Measurements from ENCODE around the gene ZNF76.

The ZNF76 gene

GRCh38 chr6:35297601-35298481 lies 38.3 kb downstream of the ZNF76 start, which contains the start of gene DEF6:
Gene DEF6, plus strand, starts transcription at chr6:35297818. Its CDS starts 39 bp downstream, at chr6:35297857.
- H3K27ac ChIP-seq (ENCODE audit: low read length): peak within 1 kb of the TSS; percentile 55
- peak within 1 kb of the TSS; percentile 88 for H3K4me3 ChIP-seq (ENCODE audit: low read length)
- TF ChIP-seq CTCF (IDR thresholded peaks at IDR 0.05; ENCODE audit: low read depth, low read length) (peak; percentile 78), EZH2phosphoT487 (IDR thresholded peaks at IDR 0.05; ENCODE audit: low read depth) (no peak)
- H3K36me3 ChIP-seq (replicated peaks; ENCODE audit: low read depth, low read length): peaks cover 2% of the 10 kb centered on the region
- H3K4me1 ChIP-seq (ENCODE audit: low read length): peaks cover 40% of the 10 kb centered on the region
- H3K4me2 ChIP-seq (ENCODE audit: low read length): peak within 1 kb of the TSS; percentile 80
- no peaks in the 10 kb centered on the region for H4K20me1 ChIP-seq (ENCODE audit: insufficient read depth, low read length)
- no peak within 1 kb of the TSS; the same call in 1 of the 2 replicates for H2AFZ ChIP-seq (ENCODE audit: low read depth, low read length)
- peaks cover 10% of the 10 kb centered on the region for H3K79me2 ChIP-seq (ENCODE audit: low read length)
- no peaks in the 10 kb centered on the region for H3K9me3 ChIP-seq (ENCODE audit: insufficient read depth, low read length)
- H3K27me3 ChIP-seq (ENCODE audit: low read depth, low read length): no peaks in the 10 kb centered on the region
- H3K9ac ChIP-seq (ENCODE audit: low read length): peak within 1 kb of the TSS; percentile 94

- Histone ChIP-seq H3K9me3 (ENCODE audit: insufficient read depth, low read length) (no peaks in the 10 kb centered on the region), H3K4me1 (ENCODE audit: low read length) (peaks cover 46% of the 10 kb centered on the region), H3K36me3 (replicated peaks; ENCODE audit: low read depth, low read length) (peaks cover 2% of the 10 kb centered on the region), H3K4me2 (ENCODE audit: low read length) (peak overlapping the region; percentile 80), H3K79me2 (ENCODE audit: low read length) (peaks cover 10% of the 10 kb centered on the region), H3K9ac (ENCODE audit: low read length) (peak overlapping the region; percentile 94), H3K27me3 (ENCODE audit: low read depth, low read length) (no peaks in the 10 kb centered on the region), H3K4me3 (ENCODE audit: low read length) (peak overlapping the region; percentile 88), H4K20me1 (ENCODE audit: insufficient read depth, low read length) (no peaks in the 10 kb centered on the region), H2AFZ (ENCODE audit: low read depth, low read length) (no peak overlapping the region), H3K27ac (ENCODE audit: low read length) (peak overlapping the region; percentile 55)
- no peak for TF ChIP-seq EZH2phosphoT487 (IDR thresholded peaks at IDR 0.05; ENCODE audit: low read depth)
- no peak for TF ChIP-seq CTCF (IDR thresholded peaks at IDR 0.05; ENCODE audit: low read depth, low read length)
These were observed 39.1 kb downstream of the ZNF76 start for GRCh38 chr6:35298625-35299140.

GRCh38 chr6:35299674-35300073 lies 40.1 kb downstream of the ZNF76 start:
- Histone ChIP-seq H3K4me1 (ENCODE audit: low read length) (peaks cover 46% of the 10 kb centered on the region), H3K9me3 (ENCODE audit: insufficient read depth, low read length) (no peaks in the 10 kb centered on the region), H3K4me3 (ENCODE audit: low read length) (peak overlapping the region; percentile 88), H3K36me3 (replicated peaks; ENCODE audit: low read depth, low read length) (peaks cover 2% of the 10 kb centered on the region), H4K20me1 (ENCODE audit: insufficient read depth, low read length) (no peaks in the 10 kb centered on the region), H2AFZ (ENCODE audit: low read depth, low read length) (no peak overlapping the region), H3K27ac (ENCODE audit: low read length) (peak overlapping the region; percentile 55), H3K79me2 (ENCODE audit: low read length) (peaks cover 10% of the 10 kb centered on the region), H3K9ac (ENCODE audit: low read length) (peak overlapping the region; percentile 94; the same call in 1 of the 2 replicates), H3K4me2 (ENCODE audit: low read length) (peak overlapping the region; percentile 80), H3K27me3 (ENCODE audit: low read depth, low read length) (no peaks in the 10 kb centered on the region)
- TF ChIP-seq CTCF (IDR thresholded peaks at IDR 0.05; ENCODE audit: low read depth, low read length) (no peak), EZH2phosphoT487 (IDR thresholded peaks at IDR 0.05; ENCODE audit: low read depth) (no peak)

GRCh38 chr6:35300848-35301247 lies 41.3 kb downstream of the ZNF76 start:
- no peak overlapping the region for H3K4me2 ChIP-seq (ENCODE audit: low read length)
- H4K20me1 ChIP-seq (ENCODE audit: insufficient read depth, low read length): no peaks in the 10 kb centered on the region
- no peaks in the 10 kb centered on the region for H3K9me3 ChIP-seq (ENCODE audit: insufficient read depth, low read length)
- H3K36me3 ChIP-seq (replicated peaks; ENCODE audit: low read depth, low read length): no peaks in the 10 kb centered on the region
- TF ChIP-seq EZH2phosphoT487 (IDR thresholded peaks at IDR 0.05; ENCODE audit: low read depth): no peak
- no peak for TF ChIP-seq CTCF (IDR thresholded peaks at IDR 0.05; ENCODE audit: low read depth, low read length)
- peaks cover 46% of the 10 kb centered on the region for H3K4me1 ChIP-seq (ENCODE audit: low read length)
- H3K79me2 ChIP-seq (ENCODE audit: low read length): peaks cover 10% of the 10 kb centered on the region
- H3K27me3 ChIP-seq (ENCODE audit: low read depth, low read length): no peaks in the 10 kb centered on the region
- H2AFZ ChIP-seq (ENCODE audit: low read depth, low read length): no peak overlapping the region
- no peak overlapping the region for H3K9ac ChIP-seq (ENCODE audit: low read length)
- no peak overlapping the region for H3K27ac ChIP-seq (ENCODE audit: low read length)
- no peak overlapping the region for H3K4me3 ChIP-seq (ENCODE audit: low read length)

Data from OCI-LY3 (cell line).